ENCODE results near the gene AMER2. TPM values are rescaled to one million over a fixed set of nuclear protein-coding genes. Genes with fewer than 3 reads are reported as not detected.

The AMER2 gene
- total and polyA plus RNA-seq, 7 experiments from 2014 or later = 0.05 TPM; not detected in 6

DNA sequence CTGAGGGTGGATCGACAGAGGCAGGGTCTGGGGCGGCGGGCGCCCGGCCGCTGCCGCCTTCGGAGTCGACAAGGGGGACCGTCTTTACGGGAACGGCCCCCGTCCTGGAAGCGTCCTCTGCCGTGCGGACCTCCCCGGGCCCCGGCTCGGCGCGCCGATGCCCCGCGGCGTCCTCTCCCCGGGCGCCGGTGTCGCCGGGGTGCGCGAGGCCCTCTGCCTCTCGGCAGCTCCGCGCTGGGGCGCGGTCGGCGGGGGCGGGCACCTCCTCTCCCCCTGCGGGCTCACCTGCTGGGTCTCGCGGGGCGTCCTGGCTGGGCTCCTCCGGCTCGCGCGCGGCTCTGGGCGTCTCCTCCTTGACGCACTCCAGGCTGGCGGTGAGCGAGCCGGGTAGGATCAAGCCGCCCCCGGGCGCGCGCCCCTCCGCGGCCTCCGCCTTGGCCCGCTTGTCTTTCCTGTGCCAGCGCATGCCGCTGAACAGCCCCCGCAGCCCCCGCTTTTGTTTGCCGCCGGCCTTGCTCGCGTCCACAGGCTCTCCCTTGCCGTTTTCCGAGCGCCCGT, 1.5 kb downstream of the AMER2 start:
- peak in 2 of 9 donors; percentile 16 to 18 for DNase-seq
- Mint-ChIP-seq H3K9me3 (peaks cover 0 to 5% (median 0%) of the 10 kb centered on the region in 11 donors), H3K27ac (no peak overlapping the region), H3K27me3 (peaks cover 61 to 73% (median 64%) of the 10 kb centered on the region in 5 donors), H3K36me3 (peaks cover 0 to 8% (median 0%) of the 10 kb centered on the region in 5 donors), H3K4me1 (peaks cover 9 to 16% (median 11%) of the 10 kb centered on the region in 7 donors), H3K4me3 (peak overlapping the region in 4 of 10 donors; percentile 25 to 82 (median 69))
- no peaks in the 10 kb centered on the region for H3K36me3 ChIP-seq (ENCODE audit: control insufficient read depth in 2 of 3, insufficient read depth in 3 of 3, low read length in 3 of 3)
- CTCF ChIA-PET = no interaction called here
- H3K4me3 ChIP-seq (ENCODE audit: low read length) = no peak overlapping the region
- peaks cover 0 to 7% of the 10 kb centered on the region in 2 donors for H3K4me1 ChIP-seq (ENCODE audit: control insufficient read depth in 2 of 2, insufficient read depth in 2 of 2, low read length in 2 of 2)
- no peak for ATAC-seq
- POLR2A ChIA-PET = no interaction called here
- H3K9me3 ChIP-seq (ENCODE audit: control insufficient read depth in 2 of 3, low read length in 3 of 3) = no peaks in the 10 kb centered on the region
- H3K27ac ChIP-seq (ENCODE audit: low read depth, low read length) = no peak overlapping the region
- intact Hi-C loops (cut with micrococcal nuclease) = no loop called here
- peaks cover 0 to 12% of the 10 kb centered on the region in 2 donors for H3K27me3 ChIP-seq (ENCODE audit: control insufficient read depth in 2 of 2, insufficient read depth in 2 of 2, low read length in 2 of 2)

GRCh38 chr13:25169951-25170553, 2.0 kb downstream of the AMER2 start:
- peaks cover 9 to 16% (median 11%) of the 10 kb centered on the region in 7 donors for H3K4me1 Mint-ChIP-seq
- intact Hi-C loops (cut with micrococcal nuclease) = no loop called here
- no peaks in the 10 kb centered on the region for H3K36me3 ChIP-seq (ENCODE audit: control insufficient read depth in 2 of 3, insufficient read depth in 3 of 3, low read length in 3 of 3)
- H3K4me3 ChIP-seq (ENCODE audit: low read length) = no peak overlapping the region
- no peak overlapping the region for H3K27ac Mint-ChIP-seq
- peaks cover 0 to 7% of the 10 kb centered on the region in 2 donors for H3K4me1 ChIP-seq (ENCODE audit: control insufficient read depth in 2 of 2, insufficient read depth in 2 of 2, low read length in 2 of 2)
- no peaks in the 10 kb centered on the region for H3K9me3 ChIP-seq (ENCODE audit: control insufficient read depth in 2 of 3, low read length in 3 of 3)
- DNase-seq (no peak), ATAC-seq (no peak)
- peaks cover 0 to 5% (median 0%) of the 10 kb centered on the region in 11 donors for H3K9me3 Mint-ChIP-seq
- ChIA-PET POLR2A (no interaction called here), CTCF (no interaction called here)
- peaks cover 0 to 12% of the 10 kb centered on the region in 2 donors for H3K27me3 ChIP-seq (ENCODE audit: control insufficient read depth in 2 of 2, insufficient read depth in 2 of 2, low read length in 2 of 2)
- peaks cover 0 to 8% (median 0%) of the 10 kb centered on the region in 5 donors for H3K36me3 Mint-ChIP-seq
- H3K27me3 Mint-ChIP-seq = peaks cover 60 to 75% (median 64%) of the 10 kb centered on the region in 5 donors
- H3K4me3 Mint-ChIP-seq = peak overlapping the region in 5 of 10 donors; percentile 25 to 82 (median 46)
- no peak overlapping the region for H3K27ac ChIP-seq (ENCODE audit: low read depth, low read length)

- no peak for ATAC-seq
- peaks cover 55 to 74% (median 59%) of the 10 kb centered on the region in 5 donors for H3K27me3 Mint-ChIP-seq
- peaks cover 0 to 7% of the 10 kb centered on the region in 2 donors for H3K4me1 ChIP-seq (ENCODE audit: control insufficient read depth in 2 of 2, insufficient read depth in 2 of 2, low read length in 2 of 2)
- H3K4me3 ChIP-seq (ENCODE audit: low read length) = no peak overlapping the region
- H3K9me3 Mint-ChIP-seq = peaks cover 0 to 5% (median 0%) of the 10 kb centered on the region in 11 donors
- peaks cover 0 to 8% (median 0%) of the 10 kb centered on the region in 5 donors for H3K36me3 Mint-ChIP-seq
- no peak overlapping the region for H3K27ac ChIP-seq (ENCODE audit: low read depth, low read length)
- peaks cover 0 to 12% of the 10 kb centered on the region in 2 donors for H3K27me3 ChIP-seq (ENCODE audit: control insufficient read depth in 2 of 2, insufficient read depth in 2 of 2, low read length in 2 of 2)
- intact Hi-C loops (cut with micrococcal nuclease) = no loop called here
- no peak overlapping the region for H3K27ac Mint-ChIP-seq
- no peak for DNase-seq
- no peaks in the 10 kb centered on the region for H3K36me3 ChIP-seq (ENCODE audit: control insufficient read depth in 2 of 3, insufficient read depth in 3 of 3, low read length in 3 of 3)
- POLR2A ChIA-PET = no interaction called here
- H3K4me3 Mint-ChIP-seq = peak overlapping the region in 3 of 10 donors; percentile 25 to 59 (median 36)
- H3K4me1 Mint-ChIP-seq = peaks cover 9 to 16% (median 11%) of the 10 kb centered on the region in 7 donors
- CTCF ChIA-PET = no interaction called here
- H3K9me3 ChIP-seq (ENCODE audit: control insufficient read depth in 2 of 3, low read length in 3 of 3) = no peaks in the 10 kb centered on the region
These were observed 2.7 kb downstream of the AMER2 start for GRCh38 chr13:25169356-25169755.

DNA sequence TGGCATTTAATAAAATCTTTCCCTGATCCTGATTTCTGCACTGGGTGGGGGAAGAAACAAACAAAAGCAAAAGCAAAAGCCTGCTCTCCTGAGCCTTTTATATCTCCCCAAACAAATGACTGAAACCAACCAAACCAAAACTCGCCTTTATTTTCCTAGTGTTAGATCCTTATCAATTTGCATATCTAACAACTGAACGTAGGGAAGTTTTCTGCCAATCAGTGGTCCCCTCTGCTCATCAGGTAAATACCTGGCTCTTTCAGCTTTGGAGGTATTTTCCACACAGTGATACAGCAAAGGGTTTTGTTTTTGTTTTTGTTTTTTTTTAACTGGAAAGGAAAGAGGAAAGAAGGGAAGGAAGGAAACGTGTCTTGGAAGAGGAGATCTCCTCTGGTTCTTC, 3.3 kb downstream of the AMER2 start:
- Histone ChIP-seq H3K36me3 (ENCODE audit: control insufficient read depth in 2 of 3, insufficient read depth in 3 of 3, low read length in 3 of 3) (no peaks in the 10 kb centered on the region), H3K4me3 (ENCODE audit: low read length) (no peak overlapping the region), H3K4me1 (ENCODE audit: control insufficient read depth in 2 of 2, insufficient read depth in 2 of 2, low read length in 2 of 2) (peaks cover 0 to 7% of the 10 kb centered on the region in 2 donors), H3K27ac (ENCODE audit: low read depth, low read length) (no peak overlapping the region), H3K27me3 (ENCODE audit: control insufficient read depth in 2 of 2, insufficient read depth in 2 of 2, low read length in 2 of 2) (peaks cover 0 to 12% of the 10 kb centered on the region in 2 donors), H3K9me3 (ENCODE audit: control insufficient read depth in 2 of 3, low read length in 3 of 3) (no peaks in the 10 kb centered on the region)
- ChIA-PET POLR2A (no interaction called here), CTCF (no interaction called here)
- Mint-ChIP-seq H3K4me3 (no peak overlapping the region), H3K27me3 (peaks cover 53 to 72% (median 58%) of the 10 kb centered on the region in 5 donors), H3K36me3 (peaks cover 0 to 8% (median 0%) of the 10 kb centered on the region in 5 donors), H3K27ac (no peak overlapping the region), H3K9me3 (peaks cover 0 to 5% (median 0%) of the 10 kb centered on the region in 11 donors), H3K4me1 (peaks cover 9 to 16% (median 11%) of the 10 kb centered on the region in 7 donors)
- no peak for DNase-seq
- intact Hi-C loops (cut with micrococcal nuclease) = no loop called here
- no peak for ATAC-seq

- H3K36me3 Mint-ChIP-seq = peaks cover 0 to 8% (median 0%) of the 10 kb centered on the region in 5 donors
- Histone ChIP-seq H3K36me3 (ENCODE audit: control insufficient read depth in 2 of 3, insufficient read depth in 3 of 3, low read length in 3 of 3) (no peaks in the 10 kb centered on the region), H3K9me3 (ENCODE audit: control insufficient read depth in 2 of 3, low read length in 3 of 3) (no peaks in the 10 kb centered on the region), H3K27ac (ENCODE audit: low read depth, low read length) (no peak overlapping the region), H3K27me3 (ENCODE audit: control insufficient read depth in 2 of 2, insufficient read depth in 2 of 2, low read length in 2 of 2) (peaks cover 0 to 8% of the 10 kb centered on the region in 2 donors), H3K4me1 (ENCODE audit: control insufficient read depth in 2 of 2, insufficient read depth in 2 of 2, low read length in 2 of 2) (peaks cover 0 to 7% of the 10 kb centered on the region in 2 donors), H3K4me3 (ENCODE audit: low read length) (no peak overlapping the region)
- peaks cover 9 to 14% (median 11%) of the 10 kb centered on the region in 7 donors for H3K4me1 Mint-ChIP-seq
- POLR2A ChIA-PET = no interaction called here
- CTCF ChIA-PET = no interaction called here
- no peak overlapping the region for H3K27ac Mint-ChIP-seq
- no peak for ATAC-seq
- H3K9me3 Mint-ChIP-seq = peaks cover 0 to 5% (median 0%) of the 10 kb centered on the region in 11 donors
- peaks cover 50 to 65% (median 54%) of the 10 kb centered on the region in 5 donors for H3K27me3 Mint-ChIP-seq
- intact Hi-C loops (cut with micrococcal nuclease) = no loop called here
- H3K4me3 Mint-ChIP-seq = no peak overlapping the region
- DNase-seq = no peak
These were observed 4.5 kb downstream of the AMER2 start for GRCh38 chr13:25167382-25168174.

- Mint-ChIP-seq H3K36me3 (peaks cover 0 to under 1% (median 0%) of the 10 kb centered on the region in 5 donors), H3K27me3 (peaks cover 46 to 57% (median 47%) of the 10 kb centered on the region in 5 donors), H3K27ac (no peak overlapping the region), H3K9me3 (peaks cover 0 to 2% (median 0%) of the 10 kb centered on the region in 11 donors), H3K4me1 (peaks cover 2 to 4% (median 3%) of the 10 kb centered on the region in 7 donors), H3K4me3 (no peak overlapping the region)
- ChIA-PET CTCF (no interaction called here), POLR2A (no interaction called here)
- Histone ChIP-seq H3K27me3 (ENCODE audit: control insufficient read depth in 2 of 2, insufficient read depth in 2 of 2, low read length in 2 of 2) (peaks cover 0 to 5% of the 10 kb centered on the region in 2 donors), H3K9me3 (ENCODE audit: control insufficient read depth in 2 of 3, low read length in 3 of 3) (no peaks in the 10 kb centered on the region), H3K36me3 (ENCODE audit: control insufficient read depth in 2 of 3, insufficient read depth in 3 of 3, low read length in 3 of 3) (no peaks in the 10 kb centered on the region), H3K4me3 (ENCODE audit: low read length) (no peak overlapping the region), H3K4me1 (ENCODE audit: control insufficient read depth in 2 of 2, insufficient read depth in 2 of 2, low read length in 2 of 2) (no peaks in the 10 kb centered on the region), H3K27ac (ENCODE audit: low read depth, low read length) (no peak overlapping the region)
- DNase-seq (no peak), ATAC-seq (no peak)
- intact Hi-C loops (cut with micrococcal nuclease) = no loop called here
These were observed 5.8 kb downstream of the AMER2 start for GRCh38 chr13:25166306-25166705.
